ENCODE results near the gene KLHL42. TPM values are rescaled to one million over a fixed set of nuclear protein-coding genes. Genes with fewer than 3 reads are reported as not detected.

Gene KLHL42
- total and polyA plus RNA-seq, 2 of the 13 experiments (the other 11 are each of a cell fraction or from before 2014, with no cell fraction given) = 13.5 to 14.0 TPM

GRCh38 chr12:27818401-27818918 is 38.4 kb downstream of the KLHL42 start (continued):
- TF ChIP-seq SOX5 (CRISPR knock-in tag; IDR thresholded peaks at IDR 0.05; ENCODE audit: borderline replicate concordance) = peak; percentile 62; the same call in 1 of the 2 replicates
- TF ChIP-seq ZNF546 (CRISPR knock-in tag; conservative IDR thresholded peaks at IDR 0.05) = no peak
- TF ChIP-seq ZBTB34 (CRISPR knock-in tag; IDR thresholded peaks at IDR 0.05) = no peak
- no peak for TF ChIP-seq SUZ12 (IDR thresholded peaks at IDR 0.05; ENCODE audit: low read depth, low read length)
- no peak for TF ChIP-seq ZBTB8A (CRISPR knock-in tag; IDR thresholded peaks at IDR 0.05; ENCODE audit: borderline replicate concordance, low read depth)
- no peak for TF ChIP-seq SATB2 (CRISPR knock-in tag; IDR thresholded peaks at IDR 0.05)
- TF ChIP-seq RELA (CRISPR knock-in tag; IDR thresholded peaks at IDR 0.05) = no peak
- TF ChIP-seq ASH2L (IDR thresholded peaks at IDR 0.05; ENCODE audit: insufficient read length, low read depth, low read length) = no peak
- TF ChIP-seq STAG1 (CRISPR knock-in tag; IDR thresholded peaks at IDR 0.05) = no peak
- no peak for TF ChIP-seq ZNF569 (CRISPR knock-in tag; IDR thresholded peaks at IDR 0.05; ENCODE audit: borderline replicate concordance)
- no peak for TF ChIP-seq ZNF788 (CRISPR knock-in tag; IDR thresholded peaks at IDR 0.05; ENCODE audit: borderline replicate concordance)
- TF ChIP-seq DRAP1 (CRISPR knock-in tag; IDR thresholded peaks at IDR 0.05) = no peak
- TF ChIP-seq NFRKB (IDR thresholded peaks at IDR 0.05) = no peak
- TF ChIP-seq ZNF839 (CRISPR knock-in tag; IDR thresholded peaks at IDR 0.05; ENCODE audit: borderline replicate concordance) = no peak
- TF ChIP-seq ZNF253 (CRISPR knock-in tag; IDR thresholded peaks at IDR 0.05; ENCODE audit: borderline replicate concordance) = no peak
- TF ChIP-seq ZNF225 (CRISPR knock-in tag; IDR thresholded peaks at IDR 0.05) = no peak
- peak; percentile 88 for TF ChIP-seq NFE2 (CRISPR knock-in tag; IDR thresholded peaks at IDR 0.05)
- no peak for TF ChIP-seq SSRP1 (CRISPR knock-in tag; IDR thresholded peaks at IDR 0.05)
- no peak for TF ChIP-seq ZNF556 (CRISPR knock-in tag; IDR thresholded peaks at IDR 0.05; ENCODE audit: borderline replicate concordance)
- TF ChIP-seq NR1H2 (CRISPR knock-in tag; IDR thresholded peaks at IDR 0.05; ENCODE audit: borderline replicate concordance, low read depth) = no peak
- no peak for TF ChIP-seq ZSCAN22 (CRISPR knock-in tag; IDR thresholded peaks at IDR 0.05)
- no peak for TF ChIP-seq ZNF18 (CRISPR knock-in tag; IDR thresholded peaks at IDR 0.05; ENCODE audit: insufficient replicate concordance)
- TF ChIP-seq KDM5A (IDR thresholded peaks at IDR 0.05; ENCODE audit: borderline replicate concordance, low read length) = no peak
- TF ChIP-seq, protein P1, sequence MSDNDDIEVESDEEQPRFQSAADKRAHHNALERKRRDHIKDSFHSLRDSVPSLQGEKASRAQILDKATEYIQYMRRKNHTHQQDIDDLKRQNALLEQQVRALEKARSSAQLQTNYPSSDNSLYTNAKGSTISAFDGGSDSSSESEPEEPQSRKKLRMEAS (IDR thresholded peaks at IDR 0.05) = 0 out of 2 replicates have a peak, but pooled peaks have one; percentile 14
- TF ChIP-seq HMG20A (CRISPR knock-in tag; IDR thresholded peaks at IDR 0.05; ENCODE audit: borderline replicate concordance) = no peak; the same call in 1 of the 2 replicates
- no peak for TF ChIP-seq ARID3A (IDR thresholded peaks at IDR 0.05; ENCODE audit: low read depth, low read length)
- no peak for TF ChIP-seq ZNF790 (CRISPR knock-in tag; IDR thresholded peaks at IDR 0.05; ENCODE audit: borderline replicate concordance)
- no peak for TF ChIP-seq SALL2 (CRISPR knock-in tag; IDR thresholded peaks at IDR 0.05)
